Mesodermal cell (in vitro differentiated cells): Measurements from ENCODE around the gene ZNF416.

ENCODE experiments used
- H3K27ac ChIP-seq: 2 replicates; pipeline ENCODE4 v1.7.0; 2013; ENCODE audit warnings: mild to moderate bottlenecking, low read depth, low read length, moderate library complexity; ENCODE audit not compliant: severe bottlenecking
- H3K36me3 ChIP-seq: 2 replicates; pipeline ENCODE4 v1.7.1; 2013; ENCODE audit warnings: mild to moderate bottlenecking, low read length, moderate library complexity; ENCODE audit not compliant: control insufficient read depth, insufficient read depth
- H3K4me1 ChIP-seq: one replicate; pipeline ENCODE4 v1.7.1; 2013; ENCODE audit warnings: mild to moderate bottlenecking, low read length; ENCODE audit not compliant: insufficient read depth, control insufficient read depth, poor library complexity, severe bottlenecking
- H3K4me3 ChIP-seq: 2 replicates; pipeline ENCODE4 v1.7.0; 2013; ENCODE audit warnings: low read length, control low read depth, mild to moderate bottlenecking; ENCODE audit not compliant: insufficient read depth, poor library complexity, severe bottlenecking; ENCODE audit errors: extremely low read depth
- H3K9me3 ChIP-seq: 2 replicates; pipeline ENCODE4 v1.7.1; 2013; ENCODE audit warnings: mild to moderate bottlenecking, low read length, moderate library complexity; ENCODE audit not compliant: control insufficient read depth
- WGBS, 2 experiments: methylation state at CpG; one replicate each; pipeline ENCODE4 v1.1.5; 2013; ENCODE audit warnings: missing lambda C conversion rate in 2 of 2; ENCODE audit not compliant: insufficient coverage in 2 of 2; 5-methylcytosine and 5-hydroxymethylcytosine counted together

The ZNF416 gene

GRCh38 chr19:57558525-57558924, 20.2 kb downstream of the ZNF416 start:
- WGBS, 2 experiments, result 48 to 69% methylated on average over 4 to 5 of the region's 6 CpGs

GRCh38 chr19:57557659-57558058, 21.1 kb downstream of the ZNF416 start:
- WGBS, 2 experiments, result 100% methylated on average over 2 to 4 of the region's 5 CpGs

More at GRCh38 chr19:57558525-57558924, 20.2 kb downstream of the ZNF416 start:
- H3K4me1 ChIP-seq, result no peaks in the 10 kb centered on the region
- H3K27ac ChIP-seq, result no peak overlapping the region
- H3K36me3 ChIP-seq, result peaks cover 39% of the 10 kb centered on the region
- H3K9me3 ChIP-seq, result peaks cover 38% of the 10 kb centered on the region
- peak overlapping the region; percentile 90 for H3K4me3 ChIP-seq

GRCh38 chr19:57552432-57552831, 26.3 kb downstream of the ZNF416 start:
- Histone ChIP-seq H3K4me1 (no peaks in the 10 kb centered on the region), H3K9me3 (peaks cover 39% of the 10 kb centered on the region), H3K36me3 (peaks cover 93% of the 10 kb centered on the region), H3K4me3 (no peak overlapping the region), H3K27ac (no peak overlapping the region)
- 100% methylated on average over 1 to 2 of the region's 2 CpGs for WGBS, 2 experiments

More at GRCh38 chr19:57557659-57558058, 21.1 kb downstream of the ZNF416 start:
- peaks cover 48% of the 10 kb centered on the region for H3K36me3 ChIP-seq
- H3K4me1 ChIP-seq, result no peaks in the 10 kb centered on the region
- no peak overlapping the region for H3K27ac ChIP-seq
- peaks cover 38% of the 10 kb centered on the region for H3K9me3 ChIP-seq
- H3K4me3 ChIP-seq, result no peak overlapping the region

GRCh38 chr19:57546513-57546912, 32.2 kb downstream of the ZNF416 start:
- peaks cover 63% of the 10 kb centered on the region for H3K9me3 ChIP-seq

GRCh38 chr19:57537953-57538547, 40.7 kb downstream of the ZNF416 start:
- H3K9me3 ChIP-seq, result peaks cover 58% of the 10 kb centered on the region
- H3K36me3 ChIP-seq, result peaks cover 98% of the 10 kb centered on the region
- no peaks in the 10 kb centered on the region for H3K4me1 ChIP-seq
- 67 to 100% methylated on average over 1 to 4 of the region's 7 CpGs for WGBS, 2 experiments
- H3K27ac ChIP-seq, result no peak overlapping the region
- H3K4me3 ChIP-seq, result no peak overlapping the region

More at GRCh38 chr19:57546513-57546912, 32.2 kb downstream of the ZNF416 start:
- 100% methylated on average over 1 of the region's 1 CpG for WGBS, 2 experiments
- Histone ChIP-seq H3K27ac (no peak overlapping the region), H3K36me3 (peaks cover 98% of the 10 kb centered on the region), H3K4me1 (no peaks in the 10 kb centered on the region), H3K4me3 (no peak overlapping the region)

GRCh38 chr19:57527136-57527881, 51.4 kb downstream of the ZNF416 start, which contains the start of gene ZNF549:
TSS of gene ZNF549 (plus strand) at chr19:57527356. CDS start at chr19:57527574, 218 bp downstream.
- peak within 1 kb of the TSS; percentile 96 for H3K4me3 ChIP-seq
- peak within 1 kb of the TSS; percentile 36 for H3K27ac ChIP-seq
- WGBS, 2 experiments, result 0% methylated on average over 60 to 64 of the region's 64 CpGs
- H3K4me1 ChIP-seq, result no peaks in the 10 kb centered on the region
- H3K9me3 ChIP-seq, result peaks cover 9% of the 10 kb centered on the region
- H3K36me3 ChIP-seq, result peaks cover 24% of the 10 kb centered on the region
